HUES6 (cell line): ENCODE measurements around the gene AADACL4.
A peak's percentile ranks its signal among the peaks of the same experiment; 100 is the strongest.

Experiments
- H3K27ac ChIP-seq: 2 replicates; pipeline ENCODE4 v1.7.0; 2013; ENCODE audit warnings: low read depth, mild to moderate bottlenecking, low read length, inconsistent platforms
- H3K27me3 ChIP-seq: 2 replicates; pipeline ENCODE4 v1.6.1; 2013; ENCODE audit warnings: low read length; ENCODE audit not compliant: control insufficient read depth, insufficient read depth
- H3K36me3 ChIP-seq: 2 replicates; pipeline ENCODE4 v1.6.1; 2013; ENCODE audit warnings: low read length; ENCODE audit not compliant: control insufficient read depth, insufficient read depth
- H3K4me1 ChIP-seq: 2 replicates; pipeline ENCODE4 v1.6.1; 2013; ENCODE audit warnings: low read length; ENCODE audit not compliant: control insufficient read depth, insufficient read depth
- H3K4me3 ChIP-seq: 2 replicates; pipeline ENCODE4 v1.5.1; 2013; ENCODE audit warnings: low read depth, low read length
- H3K9ac ChIP-seq: one replicate; pipeline ENCODE4 v1.6.1; 2013; ENCODE audit warnings: mild to moderate bottlenecking, low read length
- H3K9me3 ChIP-seq: 2 replicates; pipeline ENCODE4 v1.6.1; 2013; ENCODE audit warnings: low read depth, low read length; ENCODE audit not compliant: control insufficient read depth, insufficient read depth

AADACL4 gene

DNA sequence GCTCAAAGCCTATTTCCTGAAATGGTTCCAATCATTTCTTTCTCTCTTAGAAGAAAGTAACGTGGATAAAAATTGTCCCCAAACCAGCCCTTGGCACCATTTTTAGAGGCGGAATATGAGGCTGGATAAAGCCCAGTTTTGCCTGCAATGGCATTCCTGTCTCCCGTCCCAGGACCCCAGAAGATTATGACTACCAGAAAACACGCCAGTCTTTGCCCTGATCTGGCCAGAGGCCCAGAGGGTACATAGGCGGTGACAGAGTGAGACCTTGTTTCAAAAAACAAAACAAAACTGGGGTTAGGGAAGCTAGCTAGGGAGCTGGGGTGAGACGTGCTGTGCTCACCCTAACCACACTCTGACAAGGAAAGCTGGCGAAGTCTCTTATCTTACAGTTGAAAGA is at the start of gene AADACL4:
Gene AADACL4, plus strand, starts transcription at position 301 of the 400 bp plus-strand sequence. CDS start 462 bp downstream, outside the sequence.
- H3K4me1 ChIP-seq = no peaks in the 10 kb centered on the region
- H3K36me3 ChIP-seq = no peaks in the 10 kb centered on the region
- no peak within 1 kb of the TSS for H3K4me3 ChIP-seq
- H3K9me3 ChIP-seq = peaks cover 36% of the 10 kb centered on the region
- no peak within 1 kb of the TSS for H3K9ac ChIP-seq
- H3K27me3 ChIP-seq = no peaks in the 10 kb centered on the region
- H3K27ac ChIP-seq = no peak within 1 kb of the TSS

DNA sequence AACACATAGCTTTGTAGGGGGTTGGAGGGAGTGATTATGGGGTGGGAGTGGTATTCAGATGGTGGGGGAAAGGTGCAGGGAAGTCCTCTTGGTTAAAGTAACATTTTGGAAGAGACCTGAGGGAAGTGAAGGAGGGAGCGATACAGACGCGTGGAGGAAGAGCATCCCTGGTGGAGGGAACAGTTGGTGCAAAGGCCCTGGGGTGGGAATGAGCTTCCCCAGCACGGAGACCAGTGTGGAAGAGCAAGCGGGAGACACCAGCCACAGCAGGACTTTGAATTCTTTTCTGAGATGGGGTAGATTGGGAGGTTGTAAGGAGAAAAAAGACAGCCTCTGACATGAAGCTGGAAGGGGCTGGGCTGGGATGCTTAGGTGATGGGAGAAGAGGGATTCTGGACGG is 49.4 kb upstream of the AADACL4 start:
- Histone ChIP-seq H3K9me3 (no peaks in the 10 kb centered on the region), H3K4me1 (peaks cover 36% of the 10 kb centered on the region), H3K27me3 (peaks cover 47% of the 10 kb centered on the region; the same call in 1 of the 2 replicates), H3K4me3 (peak overlapping the region; percentile 57), H3K36me3 (no peaks in the 10 kb centered on the region), H3K9ac (peak overlapping the region; percentile 45), H3K27ac (no peak overlapping the region)

DNA sequence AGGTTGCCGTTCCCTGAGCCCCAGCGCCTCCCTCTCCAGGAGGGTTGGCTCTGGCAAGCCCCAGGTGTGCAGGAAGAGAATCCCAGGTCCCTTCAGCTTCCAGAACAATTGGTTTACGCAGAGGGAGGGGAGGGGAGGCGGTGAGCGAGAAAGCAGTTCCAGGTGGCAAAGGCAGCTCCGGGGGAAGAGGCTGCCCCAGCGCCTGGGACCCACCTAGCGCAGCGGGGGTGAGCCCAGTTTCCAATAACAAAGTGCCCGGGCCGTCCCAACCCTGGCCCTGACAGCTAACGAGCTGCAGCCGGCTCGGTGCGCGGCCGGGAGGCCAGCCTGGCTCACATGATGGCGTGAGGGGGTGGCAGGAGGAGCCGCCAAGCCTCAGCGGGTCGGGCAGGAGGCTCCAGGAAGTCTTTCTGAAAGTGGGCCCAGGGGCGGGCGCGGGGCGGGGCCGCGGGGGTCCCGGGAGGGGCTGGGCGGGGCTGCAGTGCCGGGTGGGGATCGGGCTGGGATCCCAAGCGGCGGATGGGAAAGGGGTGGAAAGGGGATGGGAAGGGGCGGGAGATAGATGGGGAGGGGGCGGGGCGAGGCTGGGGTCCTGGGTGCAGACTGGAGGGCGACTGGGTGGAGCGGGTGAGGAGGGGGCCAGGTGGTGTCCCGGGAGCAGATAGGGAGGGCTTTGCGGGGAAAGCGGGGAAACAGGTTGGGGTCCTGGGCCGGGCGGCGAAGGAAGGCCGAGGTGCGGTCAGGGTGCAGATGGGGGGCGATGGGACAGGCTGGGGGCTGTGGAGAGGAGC is 48.7 kb upstream of the AADACL4 start:
- H3K9ac ChIP-seq = peak overlapping the region; percentile 45
- 0 out of 2 replicates have a peak overlapping the region, but pooled peaks have one; percentile 51 for H3K27ac ChIP-seq
- H3K4me1 ChIP-seq = peaks cover 36% of the 10 kb centered on the region
- no peaks in the 10 kb centered on the region for H3K36me3 ChIP-seq
- peaks cover 47% of the 10 kb centered on the region; the same call in 1 of the 2 replicates for H3K27me3 ChIP-seq
- H3K4me3 ChIP-seq = peak overlapping the region; percentile 71
- no peaks in the 10 kb centered on the region for H3K9me3 ChIP-seq

DNA sequence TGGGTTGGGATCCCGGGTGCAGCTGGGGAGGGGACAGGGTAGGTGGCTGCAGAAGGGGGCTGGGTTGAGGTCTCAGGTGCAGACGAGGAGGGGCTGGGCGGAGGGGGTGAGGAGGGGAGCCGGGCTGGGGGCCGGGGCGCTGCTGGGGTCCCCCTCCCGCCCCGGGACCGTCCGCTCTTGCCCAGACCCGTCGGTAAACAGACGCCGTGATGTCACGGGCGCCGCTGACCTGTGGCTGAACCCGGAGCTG is 48.2 kb upstream of the AADACL4 start:
- H3K4me3 ChIP-seq = peak overlapping the region; percentile 71
- no peak overlapping the region for H3K27ac ChIP-seq
- H3K9ac ChIP-seq = peak overlapping the region; percentile 45
- H3K27me3 ChIP-seq = peaks cover 47% of the 10 kb centered on the region; the same call in 1 of the 2 replicates
- H3K4me1 ChIP-seq = peaks cover 36% of the 10 kb centered on the region
- H3K36me3 ChIP-seq = no peaks in the 10 kb centered on the region
- no peaks in the 10 kb centered on the region for H3K9me3 ChIP-seq

DNA sequence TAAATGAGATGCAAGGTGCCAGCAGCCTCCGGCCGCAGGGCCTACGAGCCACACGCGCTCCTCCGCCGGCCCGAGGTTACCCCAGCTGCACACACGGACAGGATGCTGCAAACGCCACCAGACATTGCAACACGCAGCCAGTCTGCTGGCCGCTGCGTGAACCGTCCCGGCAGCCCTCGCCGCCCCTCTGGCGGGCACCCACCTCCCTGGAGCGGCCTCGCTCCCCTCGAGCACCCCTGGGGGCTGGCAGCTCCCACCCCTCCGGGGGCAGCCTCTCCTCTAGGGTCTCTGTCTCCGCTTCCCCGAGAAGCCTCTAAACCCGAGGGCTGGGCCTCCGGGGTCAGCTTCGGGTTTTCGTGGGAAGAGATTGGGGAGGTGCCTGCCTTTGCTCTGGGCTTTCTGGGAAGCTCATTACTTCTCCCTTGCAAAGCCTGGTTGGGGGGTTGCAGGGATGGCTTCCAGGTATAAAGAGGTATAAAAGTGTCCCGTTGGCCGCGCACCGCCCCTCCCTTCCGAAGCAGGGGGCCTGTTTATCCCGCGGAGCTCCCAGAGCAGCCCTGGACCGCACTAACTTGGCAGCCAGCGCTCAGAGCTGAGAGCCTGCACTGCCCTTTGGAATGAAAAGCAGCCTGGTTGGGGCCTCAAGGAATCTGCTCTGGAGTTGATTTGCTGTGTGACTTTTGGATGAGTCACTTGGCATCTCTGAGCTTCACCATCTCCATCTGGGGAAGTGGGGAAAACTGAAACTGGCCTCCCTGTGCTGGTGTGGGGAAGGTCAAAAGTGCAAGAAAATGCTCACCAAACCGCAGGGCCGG is 47.7 kb upstream of the AADACL4 start:
- H3K4me1 ChIP-seq = peaks cover 36% of the 10 kb centered on the region
- H3K9ac ChIP-seq = peak overlapping the region; percentile 45
- H3K4me3 ChIP-seq = peak overlapping the region; percentile 71
- no peaks in the 10 kb centered on the region for H3K9me3 ChIP-seq
- no peaks in the 10 kb centered on the region for H3K36me3 ChIP-seq
- H3K27me3 ChIP-seq = peaks cover 47% of the 10 kb centered on the region; the same call in 1 of the 2 replicates
- no peak overlapping the region for H3K27ac ChIP-seq

DNA sequence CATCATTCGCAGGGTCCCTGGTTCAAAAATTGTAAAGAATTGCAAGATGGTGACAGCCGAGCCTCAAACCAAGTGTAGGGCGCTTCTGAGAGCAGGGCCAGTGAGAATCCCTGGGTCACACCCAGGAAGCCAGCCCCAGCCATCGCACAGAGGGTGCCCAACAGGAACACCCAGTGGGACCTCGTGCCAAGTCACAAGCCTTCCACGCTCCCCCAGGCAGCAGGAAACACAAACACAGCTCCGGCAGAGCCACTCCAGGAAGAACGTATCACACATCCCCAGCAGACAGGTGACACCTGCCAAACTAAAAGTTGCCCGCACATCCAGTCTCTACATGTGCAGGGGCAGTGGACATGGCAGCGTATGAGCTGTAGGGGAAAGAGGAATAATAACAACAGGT is 46.1 kb upstream of the AADACL4 start:
- no peaks in the 10 kb centered on the region for H3K36me3 ChIP-seq
- peaks cover 44% of the 10 kb centered on the region for H3K4me1 ChIP-seq
- peaks cover 47% of the 10 kb centered on the region; the same call in 1 of the 2 replicates for H3K27me3 ChIP-seq
- no peak overlapping the region for H3K4me3 ChIP-seq
- no peak overlapping the region for H3K27ac ChIP-seq
- H3K9me3 ChIP-seq = no peaks in the 10 kb centered on the region
- no peak overlapping the region for H3K9ac ChIP-seq

DNA sequence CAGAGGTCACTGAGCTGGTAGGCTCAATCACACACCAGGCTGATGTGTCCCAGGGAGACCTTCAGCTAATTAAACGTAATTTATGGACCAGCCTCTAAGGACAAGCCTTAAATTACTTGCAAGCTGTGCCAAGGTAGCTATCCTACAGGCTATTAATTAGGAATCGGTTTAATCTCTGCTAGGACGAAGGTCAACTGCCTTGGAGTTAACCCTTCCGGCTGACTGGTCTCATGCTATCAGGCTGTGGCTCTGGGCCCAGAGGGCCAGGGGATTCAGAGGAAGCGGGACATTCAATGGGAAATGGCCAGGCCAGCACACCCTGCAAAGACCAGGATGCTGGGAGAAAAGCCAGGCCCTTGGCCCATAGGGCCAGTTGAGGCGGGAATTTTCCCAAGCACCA is 44.9 kb upstream of the AADACL4 start:
- H3K27me3 ChIP-seq = peaks cover 42% of the 10 kb centered on the region; the same call in 1 of the 2 replicates
- H3K9me3 ChIP-seq = no peaks in the 10 kb centered on the region
- H3K4me1 ChIP-seq = peaks cover 45% of the 10 kb centered on the region
- no peak overlapping the region for H3K4me3 ChIP-seq
- no peaks in the 10 kb centered on the region for H3K36me3 ChIP-seq
- no peak overlapping the region for H3K9ac ChIP-seq
- H3K27ac ChIP-seq = no peak overlapping the region

DNA sequence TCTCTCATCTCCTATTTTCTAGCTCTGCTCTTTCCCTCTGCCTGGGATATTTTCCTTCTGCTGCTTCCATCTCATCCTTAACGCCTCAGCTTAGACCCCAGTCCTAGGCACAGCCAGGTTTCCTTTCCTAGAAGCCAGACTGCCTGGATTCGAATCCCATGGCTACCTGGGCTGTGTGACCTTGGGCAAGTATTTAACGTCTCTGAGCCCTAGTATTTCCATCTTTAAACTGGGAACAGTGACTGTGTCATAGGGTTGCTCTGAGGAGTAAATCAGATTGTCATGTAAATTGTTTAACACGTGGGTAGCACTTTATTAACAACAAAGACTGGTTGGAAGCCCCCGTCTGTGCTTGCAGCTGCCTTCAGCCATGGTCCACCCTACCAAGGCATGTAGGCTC is 44.2 kb upstream of the AADACL4 start:
- H3K36me3 ChIP-seq = no peaks in the 10 kb centered on the region
- peaks cover 44% of the 10 kb centered on the region for H3K4me1 ChIP-seq
- peaks cover 35% of the 10 kb centered on the region; the same call in 1 of the 2 replicates for H3K27me3 ChIP-seq
- no peaks in the 10 kb centered on the region for H3K9me3 ChIP-seq
- no peak overlapping the region for H3K9ac ChIP-seq
- no peak overlapping the region for H3K27ac ChIP-seq
- H3K4me3 ChIP-seq = no peak overlapping the region

DNA sequence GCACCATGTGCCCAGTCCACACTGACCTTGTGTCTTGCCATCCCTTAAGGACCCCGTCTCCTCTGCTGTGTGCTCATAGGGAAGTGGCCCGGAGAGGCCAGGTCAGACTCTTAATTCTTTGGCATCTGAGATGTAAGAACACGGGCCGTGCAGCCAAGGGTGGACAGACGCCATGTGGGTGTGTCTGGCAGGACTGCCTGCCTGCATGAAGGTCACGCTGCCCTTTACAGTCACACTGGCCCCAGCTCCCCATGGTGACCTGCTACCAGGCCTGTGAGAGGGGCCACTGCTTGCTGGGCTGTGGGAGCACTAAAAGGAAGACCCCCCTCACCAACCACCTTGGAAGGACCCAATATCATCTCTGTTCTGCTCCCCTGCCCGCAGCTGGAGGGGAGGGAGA is 43.5 kb upstream of the AADACL4 start:
- H3K4me1 ChIP-seq = peaks cover 41% of the 10 kb centered on the region
- H3K4me3 ChIP-seq = no peak overlapping the region
- no peaks in the 10 kb centered on the region for H3K9me3 ChIP-seq
- H3K36me3 ChIP-seq = no peaks in the 10 kb centered on the region
- H3K9ac ChIP-seq = no peak overlapping the region
- H3K27ac ChIP-seq = no peak overlapping the region
- peaks cover 32% of the 10 kb centered on the region; the same call in 1 of the 2 replicates for H3K27me3 ChIP-seq

DNA sequence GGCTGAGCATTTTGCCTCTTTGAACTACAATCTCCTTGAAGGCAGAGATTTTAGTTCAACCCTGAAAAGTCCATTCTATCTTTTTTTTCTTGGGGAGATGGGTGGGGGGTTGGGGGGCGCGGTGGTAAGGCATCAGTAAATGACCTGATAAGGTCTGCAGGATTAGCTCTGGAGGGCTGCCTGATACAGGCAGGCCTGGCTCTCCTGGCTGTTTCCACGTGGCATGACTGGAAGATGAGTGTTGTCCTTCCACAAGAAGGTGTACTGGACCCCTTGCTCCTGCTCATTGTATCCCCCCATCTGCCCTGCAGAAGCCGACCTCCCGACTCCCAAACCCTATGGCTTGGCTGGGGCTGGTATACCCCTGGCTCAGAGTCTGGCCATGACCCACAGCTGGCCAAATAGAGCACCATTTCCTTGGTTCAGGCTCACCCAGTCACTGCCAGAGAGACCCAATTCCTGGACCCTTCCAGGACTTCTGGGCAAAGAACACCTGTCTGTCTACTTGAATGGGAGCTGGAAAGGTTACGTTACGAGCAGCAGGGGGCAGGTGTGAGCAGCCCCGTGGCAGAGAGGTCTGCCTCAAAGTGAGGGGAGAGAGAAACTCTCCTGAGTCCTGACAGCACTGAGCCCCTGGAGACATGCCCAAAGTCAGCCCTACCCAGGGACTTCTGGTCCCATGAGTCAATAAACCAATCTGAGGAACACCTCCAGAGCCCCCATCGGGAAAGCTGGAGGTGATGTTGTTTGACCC is 42.8 kb upstream of the AADACL4 start:
- peaks cover 30% of the 10 kb centered on the region; the same call in 1 of the 2 replicates for H3K27me3 ChIP-seq
- no peaks in the 10 kb centered on the region for H3K36me3 ChIP-seq
- H3K9ac ChIP-seq = no peak overlapping the region
- H3K4me3 ChIP-seq = no peak overlapping the region
- H3K4me1 ChIP-seq = peaks cover 39% of the 10 kb centered on the region
- H3K27ac ChIP-seq = no peak overlapping the region
- no peaks in the 10 kb centered on the region for H3K9me3 ChIP-seq
